HG02943 (cell line): ENCODE measurements around the gene ADGRV1.
"Not testable (repeated sequence)": the region's sequence is repeated elsewhere in the genome, so short reads cannot be mapped to it uniquely, and the experiment has no call there.

Experiments
- ATAC-seq: cut with Tn5 transposase; IDR thresholded peaks from one replicate; pipeline ENCODE4 v1.9.1; 2021; ENCODE audit warnings: mild to moderate bottlenecking, low read depth, moderate library complexity; ENCODE audit not compliant: unreplicated experiment

Gene ADGRV1

DNA sequence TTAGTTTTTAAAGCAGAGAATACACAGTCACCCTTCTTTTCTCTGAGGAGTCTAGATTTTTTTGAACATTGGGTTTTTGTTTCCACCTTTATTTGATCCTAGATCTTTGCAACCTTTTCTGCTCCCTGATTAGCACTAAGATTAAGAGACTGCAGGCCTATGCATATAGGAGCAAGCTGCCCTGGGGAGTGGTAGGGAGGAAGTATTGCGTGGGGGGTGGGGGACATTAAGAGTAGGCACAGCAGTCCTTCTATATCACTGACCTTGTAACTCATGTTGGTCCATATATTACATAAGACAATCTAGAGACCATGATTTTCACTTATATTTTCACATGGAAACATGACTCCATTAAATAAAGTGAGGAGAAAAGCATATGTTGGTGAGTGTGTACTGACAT, 149.1 kb downstream of the ADGRV1 start:
- ATAC-seq: no peak

DNA sequence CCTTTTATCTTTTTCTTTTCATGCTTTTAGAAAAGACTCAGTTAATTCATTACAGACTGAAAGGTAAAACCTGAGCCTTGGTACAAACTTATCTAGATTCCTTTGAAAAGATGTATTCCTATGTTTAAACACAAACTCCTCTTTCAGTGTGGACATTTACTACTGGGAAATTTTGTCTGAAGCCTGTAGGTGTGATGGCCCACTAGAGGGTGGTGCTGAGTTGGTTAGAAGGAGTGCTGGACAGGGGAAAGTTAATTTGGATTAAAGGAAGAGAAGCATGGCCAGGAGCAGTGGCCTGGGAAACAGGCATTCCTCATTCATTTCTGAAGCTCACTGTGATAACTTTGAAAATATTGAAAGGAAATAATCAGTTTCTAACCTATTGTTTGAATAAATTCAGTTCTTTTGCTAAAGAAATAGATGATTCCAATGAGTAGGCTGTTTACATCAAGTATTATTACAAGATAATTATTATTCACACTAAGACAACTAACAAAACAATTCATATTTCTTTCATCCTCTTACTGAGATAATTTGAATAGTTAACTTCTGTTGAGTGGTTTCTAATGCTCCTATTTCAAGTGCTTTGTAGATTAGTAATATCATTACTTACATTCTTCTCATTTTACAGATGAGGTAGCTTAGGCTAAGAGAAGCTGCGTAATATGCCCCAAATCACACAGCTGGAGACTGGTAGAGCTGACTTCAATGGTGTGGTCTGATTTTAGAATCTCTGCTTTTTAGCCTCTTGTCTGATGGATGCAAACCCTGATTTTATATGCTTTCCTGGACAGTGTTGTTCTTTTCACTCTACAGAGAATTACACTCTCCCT, 150.9 kb downstream of the ADGRV1 start:
- ATAC-seq: no peak

DNA sequence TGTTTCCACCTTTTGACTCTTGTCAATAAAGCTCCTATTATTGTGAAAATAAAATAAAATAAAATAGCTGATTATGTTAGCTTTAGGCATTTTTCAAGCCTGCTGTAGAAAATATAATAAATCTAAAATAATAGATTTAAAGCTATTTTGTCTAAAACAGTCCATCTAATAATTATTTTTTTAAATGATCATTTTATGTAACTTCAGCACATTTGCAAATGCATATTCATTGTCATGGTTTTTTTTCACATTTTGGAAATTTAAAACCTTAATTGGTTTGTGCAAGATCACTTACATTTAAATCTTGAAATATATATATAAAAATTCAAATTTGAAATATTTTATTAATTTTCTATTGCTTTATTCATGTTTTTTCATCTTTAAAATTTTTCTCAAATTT, 159.8 kb downstream of the ADGRV1 start:
- ATAC-seq: no peak

DNA sequence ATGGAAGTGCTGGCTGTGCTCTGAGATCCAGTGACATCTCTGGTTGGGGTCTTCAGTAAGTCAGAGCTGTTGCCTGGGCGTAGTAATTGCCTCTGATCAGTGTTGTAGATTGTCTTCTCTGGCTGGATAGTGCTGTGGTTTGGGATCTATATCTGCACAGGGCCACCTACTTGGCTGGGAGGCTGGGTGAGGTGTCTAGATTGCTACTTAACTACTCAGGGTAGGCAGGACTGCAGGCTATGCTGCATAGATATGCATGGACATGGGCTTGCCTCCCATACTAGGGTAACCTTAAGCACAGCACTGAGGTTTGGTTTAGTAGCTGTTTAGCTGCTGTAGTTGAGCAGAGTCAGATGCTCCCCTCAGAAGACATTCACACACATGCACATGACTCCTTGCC, 181.0 kb downstream of the ADGRV1 start:
- ATAC-seq: no peak

GRCh38 chr5:90740244-90740799, 181.7 kb downstream of the ADGRV1 start:
- no peak for ATAC-seq

GRCh38 chr5:90741022-90741564, 182.5 kb downstream of the ADGRV1 start:
- ATAC-seq: no peak

DNA sequence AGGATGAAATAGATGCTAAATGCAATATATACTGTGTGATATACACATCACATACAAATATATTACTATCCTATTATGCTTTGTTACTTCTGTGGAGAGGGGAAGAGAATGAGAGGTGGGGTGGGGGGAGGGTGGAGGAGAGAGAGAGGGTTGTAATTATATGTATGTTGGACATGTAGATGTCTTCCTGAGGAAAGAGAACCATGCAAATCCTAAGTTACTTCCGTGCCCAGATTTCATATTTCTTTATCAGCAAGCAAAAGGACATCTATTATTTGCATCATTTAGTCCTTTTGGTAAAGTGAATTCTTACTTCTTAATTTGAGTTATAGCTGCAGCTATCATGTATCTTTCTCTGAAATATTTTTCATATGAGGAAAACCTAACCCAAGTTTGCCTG, 187.5 kb downstream of the ADGRV1 start:
- no peak for ATAC-seq

DNA sequence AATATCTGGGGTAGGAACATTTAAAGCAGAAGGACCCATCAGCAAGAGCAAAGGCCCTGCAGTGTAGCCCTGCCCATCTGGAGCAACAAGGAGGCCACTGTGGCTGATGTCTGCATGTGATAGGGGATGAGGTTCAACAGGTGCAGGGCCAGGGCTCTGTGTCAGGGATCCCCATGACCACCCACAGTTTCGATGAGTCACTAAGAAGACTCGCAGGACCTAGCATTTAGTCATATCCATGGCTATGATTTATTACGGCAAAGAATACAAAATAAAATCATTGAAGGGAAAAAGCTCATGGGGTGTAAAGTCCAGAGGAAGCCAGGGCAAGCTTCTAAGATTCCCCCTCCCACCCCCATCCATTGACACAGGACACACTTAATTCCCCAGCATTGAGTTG, 188.6 kb downstream of the ADGRV1 start:
- no peak for ATAC-seq

DNA sequence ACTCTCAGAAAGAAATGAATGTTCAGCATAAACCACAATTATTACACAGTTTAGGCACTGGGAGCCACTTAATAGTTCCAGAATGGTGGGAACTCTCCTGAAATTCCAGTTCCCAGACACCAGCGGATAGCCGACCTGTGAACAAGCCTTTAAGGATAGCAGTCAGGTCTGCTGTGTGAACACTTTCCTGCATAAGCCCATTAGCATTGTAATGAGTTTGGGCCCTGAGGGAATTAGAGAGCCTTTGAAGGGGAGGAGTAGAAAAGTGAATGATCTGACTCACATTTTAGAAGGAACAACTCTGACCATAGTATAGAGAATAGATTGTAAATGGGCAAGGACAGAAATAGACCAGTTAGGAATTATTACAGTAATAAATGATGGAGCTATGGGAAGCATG, 189.1 kb downstream of the ADGRV1 start:
- ATAC-seq: no peak

- no peak for ATAC-seq
These were observed 200.5 kb downstream of the ADGRV1 start for GRCh38 chr5:90759119-90759518.

- no peak for ATAC-seq
These were observed 209.1 kb downstream of the ADGRV1 start for GRCh38 chr5:90767710-90768109.

DNA sequence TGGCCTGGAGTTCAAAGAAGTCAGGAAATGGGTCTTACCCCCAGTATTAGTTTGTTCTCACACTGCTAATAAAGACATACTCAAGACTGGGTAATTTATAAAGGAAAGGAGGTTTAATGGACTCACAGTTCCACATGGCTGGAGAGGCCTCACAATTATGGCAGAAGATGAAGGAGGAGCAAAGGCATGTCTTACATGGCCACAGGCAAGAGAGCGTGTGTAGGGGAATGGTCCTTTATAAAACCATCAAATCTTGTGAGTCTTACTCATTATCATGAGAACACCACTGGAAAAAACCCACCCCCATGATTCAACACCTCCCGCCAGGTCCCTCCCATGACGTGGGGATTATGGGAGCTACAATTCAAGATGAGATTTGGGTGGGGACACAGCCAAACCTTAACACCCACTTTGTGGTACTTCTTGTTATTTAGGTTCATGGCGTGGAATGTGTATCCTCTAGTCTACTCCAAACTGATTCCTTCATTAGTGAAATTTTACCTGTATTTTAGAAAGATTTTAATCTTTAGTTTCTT, 211.5 kb downstream of the ADGRV1 start:
- not testable (repeated sequence) for ATAC-seq

DNA sequence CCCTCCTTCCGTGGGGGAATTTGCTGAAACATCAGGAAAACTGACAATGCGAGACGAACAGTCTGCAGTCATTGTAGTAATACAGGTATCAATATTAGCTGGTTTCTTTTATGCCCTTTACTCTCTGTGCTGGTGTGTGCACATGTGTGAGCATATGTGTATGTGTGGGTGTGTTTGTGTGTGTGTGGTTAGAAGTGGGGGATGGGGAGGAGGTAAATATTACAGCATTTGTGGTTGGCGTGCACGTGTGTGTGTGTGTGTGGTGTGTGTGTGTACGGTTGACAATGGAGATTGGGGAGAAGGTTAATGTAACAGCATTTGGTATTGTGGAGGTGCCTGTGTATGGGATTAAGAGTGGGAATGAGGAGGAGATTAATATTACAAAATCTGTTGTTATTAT, 219.4 kb downstream of the ADGRV1 start:
- ATAC-seq: no peak

GRCh38 chr5:90783460-90784333, 225.1 kb downstream of the ADGRV1 start:
- ATAC-seq: peak; percentile 92

GRCh38 chr5:90786756-90787155, 228.2 kb downstream of the ADGRV1 start:
- ATAC-seq: no peak

DNA sequence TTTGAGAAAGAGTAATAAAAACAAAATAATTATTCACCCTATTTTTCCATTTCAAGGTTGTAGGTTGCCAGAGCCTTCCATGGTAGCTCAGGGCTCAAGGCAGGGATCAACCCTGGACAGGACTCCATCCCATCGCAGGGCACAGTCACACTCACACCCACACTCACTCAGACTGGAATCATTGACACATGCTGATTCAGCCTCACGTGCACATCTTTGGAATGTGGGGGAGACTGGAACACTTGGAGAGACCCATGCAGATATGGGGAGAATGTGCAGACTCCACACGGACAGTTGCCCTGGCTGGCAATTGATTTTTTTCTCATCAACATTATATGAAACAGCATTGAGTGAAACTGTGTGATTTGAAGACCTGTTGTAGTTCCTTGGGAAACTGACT, 234.1 kb downstream of the ADGRV1 start:
- ATAC-seq: no peak

DNA sequence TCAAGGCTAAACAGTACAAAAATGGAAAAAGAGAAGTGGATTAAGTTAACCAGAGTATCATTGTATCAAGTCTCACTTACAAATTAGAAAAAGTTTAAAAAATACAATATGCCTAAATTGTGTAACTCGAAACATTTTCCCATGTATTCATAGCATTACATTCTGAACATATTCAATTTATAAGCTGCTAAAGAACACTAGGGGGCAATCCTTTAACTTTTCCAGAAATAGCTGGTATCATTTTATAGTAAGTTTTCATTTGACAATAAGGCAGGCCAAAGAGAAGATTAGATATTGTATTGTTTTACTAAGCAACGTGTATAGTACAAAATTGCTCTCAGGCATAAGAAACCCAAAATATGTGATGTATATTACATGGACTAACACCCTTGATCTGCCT, 234.6 kb downstream of the ADGRV1 start:
- no peak for ATAC-seq

DNA sequence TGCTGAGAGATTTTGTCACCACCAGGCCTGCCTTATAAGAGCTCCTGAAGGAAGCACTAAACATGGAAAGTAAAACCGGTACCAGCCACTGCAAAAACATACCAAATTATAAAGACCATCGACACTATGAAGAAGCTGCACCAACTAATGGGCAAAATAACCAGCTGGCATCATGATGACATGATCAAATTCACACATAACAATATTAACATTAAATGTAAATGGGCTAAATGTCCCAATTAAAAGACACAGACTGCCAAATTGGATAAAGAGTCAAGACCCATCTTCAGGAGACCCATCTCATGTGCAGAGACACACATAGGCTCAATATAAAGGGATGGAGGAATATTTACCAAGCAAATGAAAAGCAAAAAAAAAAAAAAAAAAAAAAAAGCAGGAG, 238.3 kb downstream of the ADGRV1 start:
- not testable (repeated sequence) for ATAC-seq

- ATAC-seq: not testable (repeated sequence)
These were observed 241.5 kb downstream of the ADGRV1 start for GRCh38 chr5:90800082-90800481.

DNA sequence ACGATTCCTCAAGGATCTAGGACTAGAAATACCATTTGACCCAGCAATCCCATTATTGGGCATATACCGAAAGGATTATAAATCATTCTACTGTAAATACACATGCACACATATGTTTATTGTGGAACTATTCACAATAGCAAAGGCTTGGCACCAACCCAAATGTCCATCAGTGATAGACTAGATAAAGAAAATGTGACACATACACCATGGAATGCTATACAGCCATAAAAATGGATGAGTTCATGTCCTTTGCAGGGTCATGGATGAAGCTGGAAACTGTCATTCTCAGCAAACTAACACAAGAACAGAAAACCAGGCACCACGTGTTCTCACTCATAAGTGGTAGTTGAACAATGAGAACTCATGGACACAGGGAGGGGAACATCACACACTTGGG, 241.9 kb downstream of the ADGRV1 start:
- not testable (repeated sequence) for ATAC-seq
